Body of pancreas (tissue), 4 donors: ENCODE data around the gene CEP95.

Source experiments
- CTCF ChIP-seq, 7 experiments: fragments of 450-650 bp in 4 of 7; fragments of 200-600 bp in 3 of 7; sonication (generic) in 3 of 7; IDR thresholded peaks; one replicate each; pipeline ENCODE4 v1.5.1; 2016 to 2019; ENCODE audit warnings: antibody characterized with exemption in 7 of 7
- POLR2A ChIP-seq, 3 donors: fragments of 450-650 bp; IDR thresholded peaks; one replicate each; pipeline ENCODE4 v1.6.1; 2016; ENCODE audit warnings: antibody characterized with exemption in 3 of 3, mild to moderate bottlenecking in 2 of 3

GRCh38 chr17:64565563-64565962, 58.8 kb downstream of the CEP95 start:
- TF ChIP-seq POLR2A (IDR thresholded peaks at IDR 0.05): no peak
- TF ChIP-seq CTCF (IDR thresholded peaks at IDR 0.05): no peak
